ENCODE measurements around the gene RCAN3.
"Not testable (repeated sequence)": the region's sequence is repeated elsewhere in the genome, so short reads cannot be mapped to it uniquely, and the experiment has no call there.

Gene RCAN3

GRCh38 chr1:24514946-24515345 is 12.3 kb downstream of the RCAN3 start:
- no peak for DNase-seq (ENCODE audit: low read depth)

GRCh38 chr1:24515671-24516209 is 13.1 kb downstream of the RCAN3 start:
- DNase-seq (ENCODE audit: low read depth): not testable (repeated sequence)

- DNase-seq (ENCODE audit: low read depth): no peak
Measured at GRCh38 chr1:24516506-24516905, 13.9 kb downstream of the RCAN3 start.

GRCh38 chr1:24517898-24518297 is 15.3 kb downstream of the RCAN3 start:
- no peak for DNase-seq (ENCODE audit: low read depth)

- not testable (repeated sequence) for DNase-seq (ENCODE audit: low read depth)
Measured at GRCh38 chr1:24520282-24520681, 17.6 kb downstream of the RCAN3 start.

GRCh38 chr1:24525606-24526005 is 23.0 kb downstream of the RCAN3 start:
- no peak for DNase-seq (ENCODE audit: low read depth)

GRCh38 chr1:24526045-24526444 is 23.4 kb downstream of the RCAN3 start:
- DNase-seq (ENCODE audit: low read depth): no peak

GRCh38 chr1:24526940-24527542 is 24.4 kb downstream of the RCAN3 start:
- DNase-seq (ENCODE audit: low read depth): no peak

GRCh38 chr1:24528744-24529143 is 26.1 kb downstream of the RCAN3 start:
- DNase-seq (ENCODE audit: low read depth): no peak

GRCh38 chr1:24529292-24529691 is 26.7 kb downstream of the RCAN3 start:
- not testable (repeated sequence) for DNase-seq (ENCODE audit: low read depth)

- peak; percentile 50 for DNase-seq (ENCODE audit: low read depth)
Measured at GRCh38 chr1:24535021-24535424, 32.4 kb downstream of the RCAN3 start.

- DNase-seq (ENCODE audit: low read depth): no peak
Measured at GRCh38 chr1:24535778-24536177, 33.1 kb downstream of the RCAN3 start.

- peak; percentile 50 for DNase-seq (ENCODE audit: low read depth)
Measured at GRCh38 chr1:24536391-24536840, 33.8 kb downstream of the RCAN3 start.

GRCh38 chr1:24540051-24540905 is 37.6 kb downstream of the RCAN3 start:
- no peak for DNase-seq (ENCODE audit: low read depth)

- DNase-seq (ENCODE audit: low read depth): no peak
Measured at GRCh38 chr1:24540906-24541710, 38.5 kb downstream of the RCAN3 start.

- no peak for DNase-seq (ENCODE audit: low read depth)
Measured at GRCh38 chr1:24541711-24542346, 39.2 kb downstream of the RCAN3 start.

GRCh38 chr1:24544239-24544638 is 41.6 kb downstream of the RCAN3 start:
- no peak for DNase-seq (ENCODE audit: low read depth)

- no peak for DNase-seq (ENCODE audit: low read depth)
Measured at GRCh38 chr1:24545662-24546061, 43.0 kb downstream of the RCAN3 start.

GRCh38 chr1:24547195-24547594 is 44.6 kb downstream of the RCAN3 start:
- DNase-seq (ENCODE audit: low read depth): no peak

GRCh38 chr1:24548070-24548469 is 45.4 kb downstream of the RCAN3 start:
- DNase-seq (ENCODE audit: low read depth): no peak

GRCh38 chr1:24549210-24549609 is 46.6 kb downstream of the RCAN3 start:
- DNase-seq (ENCODE audit: low read depth): not testable (repeated sequence)

Data from activated T-helper 1 cell treated with Interleukin-2 at 50 U/mL for 16 hours (primary cell).